Stimulated activated naive CD4-positive, alpha-beta T cell (primary cell): Measurements from ENCODE around the gene FOXD4.
"Not testable (repeated sequence)": the region's sequence is repeated elsewhere in the genome, so short reads cannot be mapped to it uniquely, and the experiment has no call there.

ENCODE experiments used
- DNase-seq, 6 experiments: peaks; one replicate each; lab custom pipeline; 2025; lab: John Stamatoyannopoulos, UW

FOXD4 gene

DNA sequence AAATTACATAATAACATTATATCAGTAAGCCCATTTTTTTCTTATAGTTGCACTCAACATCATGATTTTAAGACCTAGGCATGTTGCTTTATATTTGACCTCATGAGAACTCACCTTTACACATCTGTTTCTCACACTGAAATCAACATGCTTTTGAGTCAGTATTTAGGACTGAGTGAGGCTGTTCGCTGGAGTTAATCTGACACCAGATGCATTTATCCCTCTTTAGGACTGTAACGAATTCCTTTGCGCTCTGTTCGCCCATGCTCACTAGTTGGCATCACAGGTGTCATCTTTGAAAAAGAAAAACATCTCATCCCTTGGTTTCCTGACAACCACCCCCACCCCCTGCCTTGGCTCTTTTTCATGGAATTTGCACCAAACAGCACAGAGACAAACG is 24.3 kb downstream of the FOXD4 start:
- not testable (repeated sequence) for DNase-seq

DNA sequence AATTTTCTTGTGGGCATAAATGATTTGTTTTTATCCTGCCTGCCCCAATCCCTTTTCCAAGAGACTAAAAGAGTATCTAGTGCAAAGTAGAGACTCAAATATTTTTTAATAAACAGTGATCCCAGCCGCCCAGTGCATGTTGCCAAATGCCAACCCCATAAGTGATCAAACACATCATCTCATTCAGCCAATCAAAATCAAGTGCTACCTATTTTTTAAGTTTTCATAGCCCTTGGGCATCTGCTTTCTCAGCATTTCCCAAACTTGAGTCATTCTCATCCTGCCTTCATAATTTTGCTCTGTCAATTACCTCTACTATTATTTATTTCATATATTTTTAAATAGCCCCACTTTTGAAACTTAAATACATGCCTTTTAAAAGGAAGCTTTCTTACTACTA is 27.4 kb downstream of the FOXD4 start:
- DNase-seq, result not testable (repeated sequence)

DNA sequence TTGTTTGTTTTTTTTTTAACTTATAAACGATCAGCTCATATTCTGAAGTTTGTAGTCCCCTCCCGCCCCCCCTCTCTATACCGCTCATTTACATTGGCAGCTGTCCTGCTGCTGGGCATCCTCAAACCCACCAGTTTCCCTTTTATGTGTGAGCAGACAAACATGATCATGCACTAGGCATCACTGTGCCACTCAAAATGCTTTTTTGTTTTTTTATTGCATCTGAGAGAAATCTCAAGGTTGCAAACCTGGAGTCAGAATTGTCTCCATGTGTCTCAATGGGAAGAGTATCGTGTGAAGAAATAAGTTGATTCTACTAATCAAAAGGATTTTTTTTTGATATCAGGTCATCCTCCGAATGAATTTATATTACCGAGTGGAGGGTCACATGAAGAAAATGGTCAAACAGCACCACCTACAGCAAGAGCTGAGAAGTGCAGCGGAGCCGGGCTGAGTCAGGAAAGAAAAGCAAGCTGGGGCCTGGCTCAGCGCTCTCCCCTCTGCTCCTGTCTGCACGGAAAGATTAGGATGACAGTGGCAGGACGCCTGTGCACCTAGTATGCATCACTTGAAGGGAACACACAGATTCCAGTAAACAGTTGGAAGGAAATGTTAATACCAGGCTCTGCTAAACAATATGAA is 29.7 kb downstream of the FOXD4 start:
- peak in 2 of 6 experiments; percentile 23 to 42 for DNase-seq

DNA sequence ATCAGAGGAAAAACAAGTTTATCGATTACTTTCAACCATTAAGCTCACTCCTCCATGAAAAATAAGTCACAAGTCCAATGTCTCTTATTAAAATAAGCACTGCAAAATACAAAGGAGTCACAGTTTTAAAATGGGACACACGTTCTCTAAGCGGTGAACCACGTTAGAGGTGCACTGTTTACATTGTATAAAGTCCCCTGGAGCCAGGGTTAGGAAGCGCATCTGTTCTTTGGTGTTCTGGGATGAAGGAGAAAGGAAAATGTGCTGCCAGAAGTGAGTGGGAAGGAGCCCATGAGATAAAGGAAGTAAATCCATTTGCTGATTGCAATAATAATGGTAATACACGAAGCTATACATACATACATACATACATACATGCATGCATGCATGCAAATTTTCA is 30.4 kb downstream of the FOXD4 start:
- not testable (repeated sequence) for DNase-seq

DNA sequence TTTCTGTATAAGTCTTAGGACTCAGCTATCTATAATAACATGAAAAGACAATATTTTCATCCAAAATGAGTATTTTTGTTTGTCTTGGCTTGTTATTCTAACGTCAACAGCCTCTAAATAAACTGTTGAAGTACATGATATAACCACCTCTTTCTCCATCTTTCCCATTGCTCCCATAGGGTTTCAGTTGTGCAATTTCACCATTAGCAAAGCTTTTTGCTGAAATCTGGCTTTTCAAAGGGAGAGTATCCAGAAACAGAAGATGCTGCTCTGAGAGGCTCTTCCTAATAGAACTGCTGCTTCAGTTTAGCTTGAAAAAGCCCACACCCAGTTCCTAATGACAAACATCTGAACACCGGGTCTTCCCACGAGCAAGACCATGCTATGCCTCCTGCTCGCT is 31.1 kb downstream of the FOXD4 start:
- not testable (repeated sequence) for DNase-seq

DNA sequence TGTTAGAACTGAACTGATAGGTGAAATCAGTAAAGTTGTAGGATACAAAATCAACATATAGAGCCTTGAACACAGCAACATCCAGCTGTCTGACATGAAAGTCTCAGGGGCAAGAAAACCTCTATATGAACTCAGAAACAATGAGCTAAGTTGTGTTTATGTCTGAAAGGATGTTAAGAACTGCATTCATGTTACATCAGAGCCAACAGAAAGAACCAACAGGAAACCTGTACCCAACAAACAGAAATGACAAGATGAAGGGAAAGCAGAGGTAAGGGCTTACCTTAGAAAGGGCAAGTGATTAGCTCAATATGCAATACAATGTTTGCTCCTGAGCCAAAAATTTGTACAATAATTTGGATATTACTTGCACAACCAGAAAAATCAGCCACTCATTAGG is 31.5 kb downstream of the FOXD4 start:
- not testable (repeated sequence) for DNase-seq

DNA sequence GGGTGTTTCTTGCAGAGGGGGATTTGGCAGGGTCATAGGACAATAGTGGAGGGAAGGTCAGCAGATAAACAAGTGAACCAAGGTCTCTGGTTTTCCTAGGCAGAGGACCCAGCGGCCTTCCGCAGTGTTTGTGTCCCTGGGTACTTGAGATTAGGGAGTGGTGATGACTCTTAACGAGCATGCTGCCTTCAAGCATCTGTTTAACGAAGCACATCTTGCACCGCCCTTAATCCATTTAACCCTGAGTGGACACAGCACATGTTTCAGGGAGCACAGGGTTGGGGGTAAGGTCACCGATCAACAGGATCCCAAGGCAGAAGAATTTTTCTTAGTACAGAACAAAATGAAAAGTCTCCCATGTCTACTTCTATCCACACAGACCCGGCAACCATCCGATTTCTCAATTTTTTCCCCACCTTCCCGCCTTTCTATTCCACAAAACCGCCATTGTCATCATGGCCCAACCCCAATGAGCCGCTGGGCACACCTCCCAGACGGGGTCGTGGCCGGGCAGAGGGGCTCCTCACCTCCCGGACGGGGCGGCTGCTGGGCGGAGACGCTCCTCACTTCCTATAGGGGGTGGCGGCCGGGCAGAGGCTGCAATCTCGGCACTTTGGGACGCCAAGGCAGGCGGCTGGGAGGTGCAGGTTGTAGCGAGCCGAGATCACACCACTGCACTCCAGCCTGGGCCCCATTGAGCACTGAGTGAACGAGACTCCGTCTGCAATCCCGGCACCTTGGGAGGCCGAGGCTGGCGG is 35.1 kb downstream of the FOXD4 start:
- not testable (repeated sequence) for DNase-seq

DNA sequence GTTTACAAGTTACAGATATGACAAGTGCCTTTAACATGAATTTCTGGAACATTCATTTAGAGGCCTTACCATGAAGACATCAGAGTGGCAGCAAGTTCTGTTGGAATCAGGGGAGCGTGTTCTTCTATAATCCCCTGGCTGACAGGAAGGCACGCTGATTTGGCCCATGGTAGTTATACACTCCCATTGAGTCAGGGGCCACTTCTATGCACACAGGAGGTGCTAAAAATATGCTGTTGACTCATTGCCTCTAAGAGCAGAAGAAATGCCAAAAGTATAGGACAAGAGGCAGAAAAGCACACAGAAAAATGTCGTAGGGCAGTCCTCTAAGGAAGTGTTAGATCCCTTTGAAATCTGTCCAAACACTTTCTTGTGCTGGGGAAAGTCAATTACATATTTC is 39.9 kb downstream of the FOXD4 start:
- not testable (repeated sequence) for DNase-seq

DNA sequence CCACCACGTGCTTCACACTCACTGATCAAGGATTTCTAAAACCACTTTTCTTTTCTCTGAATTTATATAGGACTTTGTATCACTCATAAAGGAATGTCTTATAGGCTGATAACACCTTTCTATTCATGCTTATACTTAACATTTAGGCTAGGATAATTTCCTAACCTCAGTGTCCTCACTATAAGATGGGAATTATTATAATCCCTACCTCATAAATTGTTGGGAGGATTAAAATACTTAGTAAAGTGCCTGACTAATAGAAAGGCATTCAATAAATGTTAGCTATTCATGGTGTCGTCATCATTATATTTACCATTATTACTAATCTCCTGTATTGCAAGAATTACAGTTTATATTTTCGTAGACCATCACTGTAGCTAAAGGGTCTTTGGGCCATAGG is 41.8 kb downstream of the FOXD4 start:
- DNase-seq, result not testable (repeated sequence)

DNA sequence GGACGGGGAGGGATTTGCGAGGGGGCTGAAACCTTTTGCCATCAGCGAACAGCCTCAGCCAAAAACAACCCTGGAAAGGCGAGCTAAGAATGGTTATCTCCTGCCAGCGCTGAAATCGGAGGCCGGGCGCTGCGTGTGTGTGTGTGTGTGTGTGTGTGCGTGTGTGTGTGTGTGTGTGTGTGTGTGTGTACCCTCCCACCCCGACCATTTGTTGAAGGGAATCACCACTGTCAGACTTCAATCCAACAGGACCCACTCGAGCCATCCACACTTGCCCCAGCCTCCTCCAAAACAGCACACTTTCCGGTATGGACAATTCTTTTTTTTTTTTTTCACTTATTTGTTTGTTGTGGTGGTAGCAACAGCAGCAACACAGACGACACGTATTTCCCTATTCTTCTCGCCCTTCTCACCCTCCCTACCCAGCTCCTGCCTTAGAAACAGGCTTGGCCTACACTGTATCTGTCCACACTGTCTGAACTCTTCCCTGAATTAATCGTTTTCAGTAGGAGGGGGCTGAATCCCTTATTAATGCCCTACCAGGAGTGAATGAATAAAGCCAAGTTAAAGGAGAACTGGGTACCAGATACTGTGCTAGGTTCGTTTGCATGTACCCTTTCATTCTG is 44.2 kb downstream of the FOXD4 start:
- not testable (repeated sequence) for DNase-seq

DNA sequence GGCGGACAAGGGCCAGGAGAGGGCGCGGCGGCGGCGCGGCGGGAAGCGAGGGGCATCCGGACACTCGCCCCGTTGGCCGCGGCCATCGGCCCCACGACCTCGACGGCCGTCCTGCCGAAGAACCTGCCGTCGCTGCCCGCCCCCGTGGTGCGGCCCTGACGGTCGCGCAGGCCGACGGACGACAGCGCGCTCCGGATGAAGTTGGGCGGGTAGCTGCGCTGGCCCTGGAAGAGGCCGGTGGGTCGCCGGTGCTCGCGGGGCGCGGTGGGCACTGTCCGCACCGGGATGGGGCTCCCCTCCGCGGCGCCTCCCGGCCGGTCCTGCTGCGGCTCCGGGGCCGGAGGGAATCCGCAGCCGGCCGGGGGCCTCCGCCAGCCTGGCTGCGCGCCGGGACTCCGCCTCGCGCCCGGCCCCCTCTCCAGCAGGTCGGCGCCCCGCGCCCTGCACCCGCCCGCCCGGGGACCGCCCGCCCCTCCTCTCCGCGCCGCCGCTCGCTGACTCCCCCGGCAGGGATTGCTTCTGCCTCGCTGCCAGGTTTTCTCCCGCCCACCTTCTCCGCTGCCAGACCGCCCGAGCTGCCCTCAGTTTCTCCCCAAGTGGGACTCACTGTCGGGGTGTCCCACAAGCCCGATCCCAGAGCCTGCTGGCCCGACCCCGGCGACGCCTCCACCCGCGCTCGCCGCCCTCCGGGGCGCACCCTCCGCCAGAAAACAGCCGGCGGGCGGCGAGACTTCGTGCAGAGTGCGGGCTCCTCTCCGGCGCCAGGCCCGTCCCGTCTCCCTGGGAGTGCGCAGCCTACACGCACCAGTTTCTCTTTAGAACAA is 44.9 kb downstream of the FOXD4 start:
- DNase-seq, result peak in 2 of 6 experiments; percentile 11 to 16
